Myocyte (in vitro differentiated cells): ENCODE results near the gene SMAD9. TPM values are rescaled to one million over a fixed set of nuclear protein-coding genes. Genes with fewer than 3 reads are reported as not detected.
A peak's percentile ranks its signal among the peaks of the same experiment; 100 is the strongest.

Source experiments
- DNase-seq: peaks from one replicate; pipeline ENCODE4 v3.0.0-alpha.2; 2012; ENCODE audit warnings: low read depth
- total RNA-seq: library from RNA; depleted of rRNA; stranded (reverse); fragments of >200 nt; gene quantifications from 2 replicates; pipeline ENCODE4 v1.2.3, GENCODE V29; 2014

Gene SMAD9
- total RNA-seq, 1 donor from 2014 or later, result 1.4 TPM

DNA sequence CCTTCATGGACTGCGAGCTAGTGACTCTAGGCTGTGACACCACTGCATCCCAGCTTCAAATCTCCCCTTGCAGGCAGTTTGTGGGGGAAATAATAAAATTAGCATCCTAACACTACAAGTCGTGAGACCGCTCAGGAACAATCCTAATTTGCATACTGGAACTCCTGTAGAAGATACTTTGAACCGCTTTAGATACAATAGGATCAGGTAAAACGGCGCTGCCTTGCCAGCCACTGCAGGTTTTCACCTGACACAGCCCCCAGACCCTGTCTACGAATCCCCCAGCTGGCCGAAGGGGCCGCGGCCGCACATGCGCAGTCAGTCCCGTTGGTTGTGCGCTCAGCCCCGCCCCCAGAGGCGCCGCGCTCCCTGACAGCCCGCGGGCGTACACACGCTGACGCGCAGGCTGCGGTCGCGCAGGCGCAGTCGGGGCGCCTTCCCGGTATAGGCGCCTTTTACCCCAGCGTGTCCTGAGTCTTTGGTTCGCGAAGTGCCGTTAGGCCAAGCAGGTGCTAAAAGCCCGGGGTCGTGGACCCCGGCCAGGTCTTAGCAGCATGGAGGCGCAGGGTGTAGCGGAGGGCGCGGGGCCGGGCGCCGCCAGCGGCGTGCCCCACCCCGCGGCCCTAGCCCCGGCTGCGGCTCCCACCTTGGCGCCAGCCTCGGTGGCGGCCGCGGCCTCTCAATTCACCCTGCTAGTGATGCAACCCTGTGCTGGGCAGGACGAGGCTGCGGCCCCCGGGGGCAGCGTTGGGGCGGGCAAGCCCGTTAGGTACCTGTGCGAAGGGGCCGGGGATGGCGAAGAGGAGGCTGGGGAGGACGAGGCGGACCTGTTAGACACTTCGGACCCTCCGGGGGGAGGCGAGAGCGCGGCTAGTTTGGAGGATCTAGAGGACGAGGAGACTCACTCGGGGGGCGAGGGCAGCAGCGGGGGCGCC is 101.0 kb downstream of the SMAD9 start, which contains the start of gene RFXAP:
Gene RFXAP (plus strand): TSS at position 419 of the 935 bp plus-strand sequence. CDS start 136 bp downstream, at position 555.
- peak; percentile 88 for DNase-seq

DNA sequence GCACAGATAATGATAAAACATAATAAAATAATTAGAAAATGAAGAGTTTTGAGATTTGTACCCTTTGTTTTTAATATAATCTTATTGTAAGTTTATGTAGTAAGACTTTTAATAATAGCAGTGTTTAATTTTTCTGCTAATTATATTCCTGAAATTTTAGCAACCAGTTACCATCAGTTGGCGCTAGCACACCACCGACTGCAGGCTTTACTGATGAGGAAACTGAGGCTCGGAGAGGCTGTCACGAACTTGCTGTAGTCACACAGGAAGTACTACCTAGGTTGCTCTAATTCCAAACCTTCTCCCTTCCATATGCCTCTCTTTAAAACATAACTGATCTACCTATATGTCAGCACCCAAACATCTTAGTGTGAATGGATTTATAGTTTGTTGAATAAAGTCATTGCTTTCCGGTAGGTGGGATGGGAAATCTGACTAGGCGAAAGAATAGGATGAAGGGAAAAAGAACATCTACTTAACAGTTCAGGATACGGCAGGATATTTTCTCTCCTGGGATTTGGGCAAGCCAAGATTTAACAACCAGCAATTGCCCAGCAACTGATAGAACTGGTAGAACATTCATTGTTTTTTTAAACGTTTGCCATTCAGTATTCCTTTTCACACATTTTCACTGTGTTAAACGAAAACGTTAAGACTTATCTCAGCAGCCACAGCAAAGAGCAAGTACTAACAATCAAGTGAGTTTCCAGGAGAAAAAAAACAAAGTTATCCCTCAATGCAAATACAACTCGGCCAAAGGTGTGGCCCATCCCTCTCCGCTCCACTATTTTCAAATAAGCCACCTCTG is 101.8 kb downstream of the SMAD9 start:
- DNase-seq, result no peak

DNA sequence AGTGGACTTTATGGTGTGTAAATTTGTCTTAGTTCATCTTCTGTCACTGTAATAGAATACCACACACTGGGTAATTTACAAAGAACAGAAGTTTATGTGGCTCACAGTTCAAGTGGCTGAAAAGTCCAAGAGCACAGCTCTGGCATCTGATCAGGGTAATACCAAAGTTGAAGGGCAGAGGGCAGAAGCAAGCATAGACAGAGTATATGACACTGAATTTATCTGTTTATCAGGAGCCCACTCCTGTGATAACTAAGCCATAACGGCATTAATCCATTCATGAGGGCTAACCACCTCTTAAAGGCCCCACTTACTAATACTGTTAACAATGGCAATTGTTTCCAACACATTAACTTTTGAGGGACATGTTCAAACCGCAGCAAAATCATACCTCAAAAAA is 105.0 kb downstream of the SMAD9 start:
- DNase-seq, result no peak

DNA sequence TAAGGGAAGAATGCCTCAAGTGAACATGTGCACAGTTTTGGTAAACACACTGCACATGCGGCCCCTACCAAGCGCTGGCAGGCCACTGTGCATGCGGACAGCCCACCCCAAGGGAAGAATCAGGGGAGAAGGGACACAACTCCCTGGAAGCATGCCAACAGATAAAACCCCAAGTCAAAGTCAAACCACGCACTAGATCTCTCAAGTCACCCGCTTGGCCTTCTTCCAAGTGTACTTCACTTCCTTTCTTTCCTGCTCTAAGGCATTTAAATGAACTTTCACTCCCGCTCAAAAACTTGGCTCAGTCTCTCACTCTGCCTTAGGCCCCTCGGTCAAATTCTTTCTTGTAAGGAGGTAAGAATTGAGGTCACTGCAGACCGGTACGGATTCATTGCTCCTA is 105.6 kb downstream of the SMAD9 start:
- DNase-seq, result no peak

DNA sequence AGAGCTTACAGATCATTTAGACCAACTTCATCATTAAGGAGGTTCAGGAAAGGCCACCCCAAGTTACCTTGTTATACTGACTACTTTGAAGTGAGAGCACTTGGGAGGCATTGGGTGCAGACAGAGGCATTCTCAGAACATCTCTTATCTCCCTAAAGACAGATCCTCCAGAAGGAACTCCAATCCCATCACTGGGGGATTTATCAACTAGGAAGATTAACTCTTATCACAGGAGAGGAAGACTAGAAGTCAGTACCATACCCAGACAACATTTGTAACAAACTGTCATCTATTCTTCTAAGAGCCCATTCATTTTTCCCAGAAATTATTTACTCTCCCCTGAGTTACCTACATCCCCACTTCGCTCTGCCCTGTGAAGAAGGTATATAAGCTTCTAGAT is 106.8 kb downstream of the SMAD9 start:
- DNase-seq, result no peak

DNA sequence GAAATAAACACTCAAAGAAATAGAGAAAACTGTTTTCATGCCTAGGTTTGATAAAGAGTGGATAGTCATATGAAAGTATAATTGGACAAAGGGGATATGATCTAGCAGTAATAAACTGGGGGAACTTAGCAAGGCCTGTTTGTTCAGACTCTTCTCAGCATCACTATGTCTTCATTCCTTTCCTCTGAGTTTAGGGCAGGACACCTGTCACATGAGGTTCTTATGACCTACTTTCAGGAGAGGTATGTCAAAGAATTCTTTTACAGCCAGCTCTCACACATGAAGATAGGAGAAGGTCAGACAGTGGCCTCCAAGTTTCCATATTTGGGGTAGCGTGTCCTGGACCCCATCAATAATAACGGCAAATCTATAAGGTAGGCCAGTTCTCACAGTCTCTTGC is 112.4 kb downstream of the SMAD9 start:
- DNase-seq, result peak; percentile 13

DNA sequence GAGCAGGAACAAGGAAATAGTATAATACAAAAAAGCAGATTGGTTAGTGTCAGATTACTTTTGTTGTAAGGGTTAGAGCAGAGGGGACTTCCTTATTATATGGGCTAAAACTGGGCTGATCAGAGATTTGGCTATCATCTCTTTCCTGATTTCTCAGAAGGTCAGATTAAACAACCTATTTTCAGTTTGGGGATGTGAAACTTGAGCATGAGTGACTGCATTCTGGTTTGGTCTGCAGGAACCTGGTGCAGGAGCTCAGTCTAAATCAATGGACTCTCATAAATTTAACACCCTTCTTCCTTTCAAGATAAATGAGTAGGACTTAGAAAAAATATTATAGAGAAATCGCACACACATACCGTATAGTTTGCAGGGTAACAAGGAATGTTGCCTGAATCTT is 113.9 kb downstream of the SMAD9 start:
- DNase-seq, result no peak

DNA sequence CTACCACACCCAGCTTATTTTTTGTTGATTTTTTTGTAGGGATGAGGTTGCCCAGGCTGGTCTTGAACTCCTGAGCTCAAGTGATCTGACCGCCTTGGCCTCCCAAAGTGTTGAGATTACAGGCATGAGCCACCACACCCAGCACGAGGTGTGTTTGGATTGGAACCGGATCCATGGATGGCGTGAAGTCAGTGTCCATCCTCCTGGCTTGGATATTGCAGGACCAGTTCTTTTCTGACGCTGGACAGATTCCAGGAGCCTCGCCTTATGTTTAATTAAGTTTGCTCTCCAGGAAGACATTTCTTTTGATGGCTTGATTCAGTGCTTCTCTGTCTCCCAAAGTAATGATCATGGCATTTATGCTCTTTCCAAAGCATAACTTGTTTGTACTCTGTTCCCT is 115.5 kb downstream of the SMAD9 start:
- no peak for DNase-seq

DNA sequence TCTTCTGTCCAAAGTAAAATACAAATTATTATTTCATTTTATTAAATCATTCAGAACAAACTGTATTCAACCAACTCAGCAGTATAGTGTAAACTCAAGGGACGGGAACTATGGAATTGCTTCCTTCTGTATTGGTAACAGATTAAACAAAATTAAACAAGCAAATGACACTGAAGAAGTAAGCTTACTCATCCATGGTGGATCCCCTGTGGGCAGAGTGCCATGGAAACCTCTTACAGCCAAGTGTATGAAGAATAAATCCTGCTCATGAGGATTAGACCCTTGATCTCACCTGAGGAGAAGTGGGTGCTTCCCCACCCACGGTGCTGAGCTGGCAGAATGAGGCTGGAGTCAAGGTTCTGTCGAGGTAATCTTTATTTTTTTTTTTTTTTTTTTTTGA is 119.0 kb downstream of the SMAD9 start:
- no peak for DNase-seq

DNA sequence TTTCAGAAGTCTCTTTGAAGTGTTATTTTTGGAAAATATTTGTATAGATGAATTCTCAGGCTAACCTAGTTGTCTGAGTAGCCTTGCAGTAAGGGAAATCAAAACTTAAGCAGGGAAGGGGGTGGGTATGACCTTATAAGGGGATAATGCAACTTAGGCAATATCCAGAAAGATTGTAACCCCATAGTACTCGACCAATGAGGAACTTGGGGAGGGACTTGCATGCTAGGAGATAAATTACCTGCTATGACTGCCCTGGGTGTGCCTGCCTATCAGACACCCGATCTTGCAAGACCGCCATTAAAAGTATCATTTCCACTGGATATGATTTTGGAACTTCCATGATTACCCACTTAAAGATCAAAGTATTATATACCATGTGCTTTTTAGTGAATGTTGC is 124.0 kb downstream of the SMAD9 start:
- no peak for DNase-seq

DNA sequence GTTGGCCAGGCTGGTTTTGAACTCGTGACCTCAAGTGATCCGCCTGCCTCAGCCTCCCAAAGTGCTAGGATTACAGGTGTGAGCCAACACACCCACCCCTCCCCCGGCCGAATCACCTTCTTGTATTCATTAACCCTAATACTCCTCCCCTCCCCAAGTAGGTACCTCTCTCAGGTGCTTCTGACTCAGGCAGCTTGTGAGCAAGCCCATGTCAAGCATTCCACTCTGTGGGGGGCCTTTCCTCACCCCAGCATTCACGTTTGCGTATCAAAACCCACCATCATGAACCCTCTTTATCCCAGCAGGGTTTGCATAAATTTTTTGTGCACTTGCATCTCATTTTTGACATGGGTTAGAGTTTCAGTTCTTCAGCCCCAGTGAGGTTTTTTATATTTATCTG is 124.6 kb downstream of the SMAD9 start:
- no peak for DNase-seq

Other genes starting within 250 kb of the SMAD9 start
- gene SERTM1, start 246.2 kb downstream of the SMAD9 start, total RNA-seq, result not detected in 2 replicates
- 1.9 and 2.1 TPM in 2 replicates for gene RFXAP, start 101.0 kb downstream of the SMAD9 start, total RNA-seq
- 28.1 and 29.0 TPM in 2 replicates for gene ALG5, start 79.1 kb upstream of the SMAD9 start, total RNA-seq
- 23.8 TPM in 2 replicates for gene EXOSC8, start 80.5 kb upstream of the SMAD9 start, total RNA-seq
- 58.0 and 59.2 TPM in 2 replicates for gene SUPT20H, start 139.4 kb upstream of the SMAD9 start, total RNA-seq
- not detected in 2 replicates for gene CSNK1A1L, start 185.4 kb upstream of the SMAD9 start, total RNA-seq